ENCODE measurements around the gene CLCNKB.
"Not testable (repeated sequence)": the region's sequence is repeated elsewhere in the genome, so short reads cannot be mapped to it uniquely, and the experiment has no call there.

The CLCNKB gene

GRCh38 chr1:16015960-16016901 lies 27.4 kb upstream of the CLCNKB start:
- no peak for DNase-seq

GRCh38 chr1:16017076-16017460 lies 26.5 kb upstream of the CLCNKB start:
- DNase-seq, result no peak

GRCh38 chr1:16017461-16018303 lies 25.9 kb upstream of the CLCNKB start, which contains the start of gene HSPB7:
TSS of gene HSPB7 (minus strand) at chr1:16018043. CDS start at chr1:16017963, 80 bp downstream.
- DNase-seq, result no peak

- no peak for DNase-seq
These were observed 25.3 kb upstream of the CLCNKB start for GRCh38 chr1:16018308-16018707.

- DNase-seq, result no peak
These were observed 24.6 kb upstream of the CLCNKB start for GRCh38 chr1:16018749-16019643.

- DNase-seq, result no peak
These were observed 23.8 kb upstream of the CLCNKB start for GRCh38 chr1:16019644-16020277.

- DNase-seq, result no peak
These were observed 23.3 kb upstream of the CLCNKB start for GRCh38 chr1:16020325-16020724.

- DNase-seq, result not testable (repeated sequence)
These were observed 22.7 kb upstream of the CLCNKB start for GRCh38 chr1:16020878-16021277.

GRCh38 chr1:16021681-16022080 lies 21.9 kb upstream of the CLCNKB start, which contains the start of gene CLCNKA:
TSS of gene CLCNKA (plus strand) at chr1:16022036. CDS start at chr1:16022620, 584 bp downstream.
- no peak for DNase-seq

- no peak for DNase-seq
These were observed 21.2 kb upstream of the CLCNKB start for GRCh38 chr1:16022393-16022792.

GRCh38 chr1:16023050-16023653 lies 20.4 kb upstream of the CLCNKB start:
- no peak for DNase-seq

GRCh38 chr1:16026302-16026701 lies 17.3 kb upstream of the CLCNKB start:
- not testable (repeated sequence) for DNase-seq

GRCh38 chr1:16026723-16027484 lies 16.7 kb upstream of the CLCNKB start:
- no peak for DNase-seq

GRCh38 chr1:16028237-16029002 lies 15.2 kb upstream of the CLCNKB start:
- no peak for DNase-seq

GRCh38 chr1:16029003-16029268 lies 14.6 kb upstream of the CLCNKB start:
- DNase-seq, result not testable (repeated sequence)

- no peak for DNase-seq
These were observed 14.3 kb upstream of the CLCNKB start for GRCh38 chr1:16029288-16029687.

GRCh38 chr1:16031551-16031950 lies 12.0 kb upstream of the CLCNKB start:
- DNase-seq, result no peak

- DNase-seq, result no peak
These were observed 11.0 kb upstream of the CLCNKB start for GRCh38 chr1:16032388-16033102.

GRCh38 chr1:16033103-16033632 lies 10.4 kb upstream of the CLCNKB start:
- DNase-seq, result not testable (repeated sequence)
